ENCODE measurements around the gene NPHP4.

NPHP4 gene

DNA sequence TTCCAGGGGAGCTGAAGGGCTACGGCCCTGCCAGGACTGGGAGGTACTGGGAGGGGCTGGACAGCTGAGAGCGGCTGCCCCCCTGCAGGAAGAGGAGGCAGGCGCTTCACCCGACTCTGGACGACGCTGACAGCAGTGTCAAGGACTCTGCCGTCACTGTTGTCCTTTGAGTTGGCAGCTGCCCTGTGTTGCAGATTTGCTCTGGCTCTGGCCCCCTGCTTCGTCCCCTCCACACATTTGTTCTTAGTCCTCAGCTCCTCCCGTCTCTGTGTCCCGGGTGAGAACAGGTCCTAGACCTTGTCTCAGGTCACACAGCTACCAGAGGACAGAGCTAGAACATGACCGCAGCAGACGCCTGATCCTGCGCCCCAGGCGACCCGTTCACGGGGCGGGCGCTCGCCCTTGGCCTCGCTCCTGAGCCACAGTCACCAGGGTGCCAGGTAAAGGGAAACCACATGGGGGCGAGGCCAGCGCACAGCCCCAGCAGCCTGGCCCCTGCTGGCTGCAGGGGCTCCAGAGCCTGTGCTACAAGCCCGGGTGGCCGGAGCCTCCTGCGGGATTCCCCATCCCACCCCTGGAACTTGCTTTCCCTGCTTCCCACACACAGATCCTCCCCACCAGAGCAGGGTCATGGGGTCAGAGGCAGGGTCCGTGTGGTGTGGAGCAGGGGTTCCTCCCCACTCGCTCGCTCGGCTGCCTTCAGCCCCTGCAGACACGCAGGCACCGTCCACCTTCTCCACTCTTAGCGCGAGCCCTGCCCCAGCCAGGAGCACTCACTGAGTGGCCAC, 10.7 kb upstream of the NPHP4 start:
- no peak for DNase-seq

DNA sequence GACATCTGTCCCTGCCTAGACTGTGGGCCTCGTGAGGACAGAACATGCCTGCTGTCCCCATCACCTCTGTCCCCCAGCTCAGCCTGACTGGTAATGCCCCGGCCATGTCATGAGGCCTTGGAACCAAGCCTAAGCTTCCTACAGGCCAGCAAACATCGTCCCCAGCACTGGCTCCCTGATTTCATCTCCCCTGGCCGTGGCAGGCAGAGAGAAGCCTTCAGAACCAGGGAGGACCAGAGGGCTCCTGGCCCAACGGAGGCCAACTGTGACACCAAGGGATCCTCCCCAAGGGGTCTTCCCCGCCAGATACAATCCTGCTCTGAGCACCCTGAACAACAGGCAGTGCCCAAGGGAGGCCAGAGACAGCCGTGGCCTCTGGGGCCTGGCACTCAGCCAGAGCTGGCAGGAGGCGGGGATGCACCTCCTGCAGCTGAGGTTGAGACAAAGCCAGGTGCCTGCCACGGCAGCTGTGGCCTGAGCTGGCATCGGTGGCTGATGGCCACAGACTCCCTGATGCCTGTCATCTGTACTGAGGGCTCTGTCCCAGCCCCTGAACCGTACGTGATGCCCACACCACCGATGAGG, 9.9 kb upstream of the NPHP4 start:
- DNase-seq, result peak; percentile 87

DNA sequence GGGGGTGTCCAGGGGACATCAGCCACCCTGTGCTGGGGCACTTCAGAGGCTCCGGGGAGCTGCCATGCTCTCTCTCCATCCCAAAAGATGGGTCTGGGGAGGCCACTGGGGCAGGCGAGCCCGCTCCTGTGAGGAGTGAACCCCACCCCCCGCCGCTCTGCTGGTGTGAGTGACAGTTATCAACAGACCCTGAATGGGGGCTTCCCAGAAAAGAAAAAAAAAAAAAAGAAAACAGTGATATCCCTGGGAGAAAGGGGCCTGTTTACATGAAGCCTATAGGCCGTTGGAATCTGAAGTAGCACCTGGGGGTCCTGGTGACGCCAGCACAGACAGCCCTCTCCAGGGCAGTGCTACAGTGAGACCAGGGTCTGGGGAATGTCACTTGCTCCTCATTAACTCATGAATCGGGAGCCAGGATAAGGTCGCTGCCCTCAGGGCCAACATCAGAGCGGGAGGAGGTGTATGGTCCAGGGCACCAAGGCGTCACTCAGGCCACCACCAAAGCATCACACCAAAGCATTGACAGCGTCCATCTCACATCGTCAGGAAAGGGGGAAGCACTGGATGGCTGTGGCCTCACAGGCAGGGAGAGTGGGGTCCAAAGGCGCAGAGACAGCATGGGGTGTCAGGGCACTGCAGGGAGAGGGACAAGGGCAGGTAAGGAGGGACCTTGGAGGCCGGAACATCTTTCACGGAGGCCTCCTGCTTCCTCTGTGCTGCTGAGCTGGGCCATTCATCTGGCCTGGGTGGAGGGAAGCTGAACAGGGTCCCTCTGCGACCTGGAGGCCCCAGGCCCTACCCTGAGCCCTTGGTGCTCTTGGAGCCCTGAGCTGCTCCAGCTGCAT, 8.4 kb upstream of the NPHP4 start:
- DNase-seq, result no peak

DNA sequence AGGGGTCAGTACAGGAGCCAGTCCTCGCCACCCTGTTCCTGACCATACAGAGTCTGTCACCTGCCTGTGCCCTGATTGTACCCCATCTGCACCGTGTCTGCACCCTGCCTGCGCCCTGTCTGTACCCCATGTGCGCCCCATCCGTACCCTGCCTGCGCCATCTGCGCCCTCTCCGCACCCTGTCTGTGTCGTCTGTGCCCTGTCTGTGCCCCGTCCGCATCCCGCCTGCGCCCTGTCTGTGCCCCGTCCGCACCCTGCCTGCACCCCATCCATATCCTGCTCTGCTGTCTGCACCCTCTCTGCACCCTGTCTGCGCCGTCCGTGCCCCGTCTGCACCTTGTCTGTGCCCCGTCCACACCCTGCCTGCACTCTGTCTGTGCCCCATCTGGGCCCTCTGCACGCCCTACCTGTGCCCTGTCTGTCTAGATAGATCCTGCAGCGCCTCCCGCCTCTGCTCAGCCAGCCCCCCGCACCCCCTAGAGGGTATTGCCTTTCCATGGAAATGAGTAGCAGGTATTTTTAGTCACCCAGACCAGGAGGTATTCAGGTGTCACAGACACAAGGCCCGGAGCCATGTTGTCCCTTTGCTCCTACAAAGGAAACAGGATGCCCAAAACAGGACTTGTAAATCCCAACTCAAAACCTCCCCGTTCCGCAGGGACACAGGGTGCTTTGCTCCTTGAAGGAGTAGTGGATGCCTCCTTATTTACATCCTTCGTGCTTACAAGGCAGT, 7.7 kb upstream of the NPHP4 start:
- DNase-seq, result no peak

DNA sequence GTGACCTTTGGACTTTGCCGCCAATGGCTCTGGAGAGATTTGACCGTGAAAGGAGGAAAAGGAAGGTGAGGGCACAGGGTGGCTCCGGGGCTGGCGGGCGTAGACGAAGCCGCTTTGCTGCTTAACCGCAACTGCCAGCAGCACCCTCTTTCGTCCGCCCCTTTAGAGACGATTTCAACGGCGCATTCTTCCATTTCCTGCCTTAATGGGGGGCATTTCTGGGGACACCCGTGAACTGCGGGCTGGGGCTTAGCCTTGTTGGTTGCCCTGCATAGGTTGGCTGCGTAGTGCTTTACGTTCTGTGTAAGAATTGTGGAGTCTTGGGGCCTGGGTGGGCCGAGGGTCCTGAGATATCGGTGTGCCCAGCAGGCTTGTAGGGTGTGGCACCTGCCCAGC, 6.7 kb upstream of the NPHP4 start:
- DNase-seq, result no peak

DNA sequence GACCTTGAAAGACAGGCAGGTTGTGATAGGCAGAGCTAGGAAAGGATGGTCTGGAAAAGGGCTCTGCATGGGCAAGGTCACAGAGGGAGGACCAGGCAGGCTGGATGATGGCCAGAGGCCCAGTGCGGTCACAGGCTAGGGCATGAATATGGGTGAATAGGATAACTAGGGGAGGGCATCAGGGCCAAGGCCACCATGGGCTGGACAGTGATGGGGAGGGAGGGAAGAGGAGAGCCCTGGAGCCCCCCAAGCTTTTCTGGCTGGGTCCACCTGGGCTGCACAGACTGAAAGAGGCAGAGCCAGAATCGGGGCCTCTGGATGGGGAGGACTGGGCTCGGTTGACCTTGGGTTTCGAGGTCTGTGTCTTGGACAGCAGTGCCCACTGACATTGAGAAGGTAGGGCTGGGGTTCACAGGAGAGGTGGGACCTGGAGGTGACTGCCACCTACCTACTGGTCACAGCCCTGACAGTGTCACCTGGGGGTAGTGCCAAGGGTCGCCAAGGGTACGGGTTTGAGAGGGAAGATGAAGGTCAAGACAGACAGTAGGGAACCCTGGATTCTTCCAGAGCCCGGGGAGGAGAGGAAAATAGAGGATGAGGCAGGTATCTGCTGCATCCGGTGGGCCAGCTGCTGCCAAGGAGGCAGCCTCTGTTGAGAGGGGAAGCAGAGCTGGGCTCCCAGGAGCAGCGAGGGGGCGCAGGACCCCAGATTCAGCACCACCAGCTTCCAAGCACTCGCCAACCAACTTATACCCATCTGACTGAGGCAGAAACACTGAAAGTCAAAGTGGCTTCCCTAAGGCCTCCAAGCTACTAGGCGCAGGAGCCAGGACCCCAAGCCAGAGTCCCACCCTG, 6.1 kb upstream of the NPHP4 start:
- DNase-seq, result no peak

DNA sequence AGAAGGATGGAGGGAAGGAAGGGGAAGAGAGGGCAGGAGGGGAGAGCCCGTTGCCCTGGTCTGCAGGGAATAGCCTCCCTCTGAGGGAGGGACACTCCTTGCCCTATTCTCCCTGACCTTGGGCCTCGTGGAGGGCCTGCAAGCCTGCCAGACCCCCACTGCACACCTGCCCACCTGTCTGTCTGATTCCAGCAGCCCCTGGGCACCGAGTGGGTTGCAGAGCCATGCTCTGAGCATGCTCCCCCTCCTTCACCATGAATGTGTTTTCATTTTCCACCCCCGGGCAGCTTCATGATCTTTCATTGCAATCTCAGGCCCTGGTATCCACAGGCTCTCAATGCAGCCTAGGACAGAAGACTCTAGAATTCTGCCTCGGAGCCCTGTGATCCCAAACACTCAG, 5.1 kb upstream of the NPHP4 start:
- no peak for DNase-seq

DNA sequence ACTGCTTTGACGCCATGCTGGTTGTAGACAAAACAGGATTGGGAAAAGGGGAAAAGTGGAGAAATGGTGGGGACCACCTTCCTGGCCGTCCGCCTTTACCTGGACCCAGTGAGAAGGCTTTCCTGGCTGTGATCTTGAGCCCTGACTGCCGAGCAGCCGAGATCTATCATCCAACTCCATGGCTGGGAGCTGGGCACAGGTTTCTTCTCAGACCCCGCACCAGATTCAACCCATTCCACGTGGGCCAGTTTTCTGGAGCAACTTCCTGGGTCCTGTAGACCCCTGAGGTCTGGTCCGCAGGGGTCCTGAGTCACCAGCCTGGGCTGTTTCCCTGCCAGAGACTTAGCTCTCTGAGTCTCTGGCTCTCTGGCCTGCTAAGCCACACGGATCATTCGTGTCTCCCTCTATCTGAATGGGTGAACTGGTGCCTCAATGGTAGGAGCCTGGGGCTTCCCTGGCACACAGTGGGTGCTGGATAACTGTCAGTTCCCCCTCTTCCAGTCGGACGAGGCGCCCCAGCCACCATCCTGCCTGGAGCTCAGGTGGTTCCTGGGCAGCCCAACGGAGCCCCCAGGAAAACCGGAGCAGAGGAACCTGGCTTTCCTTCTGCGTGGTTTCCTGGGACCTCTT, 4.5 kb upstream of the NPHP4 start:
- DNase-seq, result no peak

DNA sequence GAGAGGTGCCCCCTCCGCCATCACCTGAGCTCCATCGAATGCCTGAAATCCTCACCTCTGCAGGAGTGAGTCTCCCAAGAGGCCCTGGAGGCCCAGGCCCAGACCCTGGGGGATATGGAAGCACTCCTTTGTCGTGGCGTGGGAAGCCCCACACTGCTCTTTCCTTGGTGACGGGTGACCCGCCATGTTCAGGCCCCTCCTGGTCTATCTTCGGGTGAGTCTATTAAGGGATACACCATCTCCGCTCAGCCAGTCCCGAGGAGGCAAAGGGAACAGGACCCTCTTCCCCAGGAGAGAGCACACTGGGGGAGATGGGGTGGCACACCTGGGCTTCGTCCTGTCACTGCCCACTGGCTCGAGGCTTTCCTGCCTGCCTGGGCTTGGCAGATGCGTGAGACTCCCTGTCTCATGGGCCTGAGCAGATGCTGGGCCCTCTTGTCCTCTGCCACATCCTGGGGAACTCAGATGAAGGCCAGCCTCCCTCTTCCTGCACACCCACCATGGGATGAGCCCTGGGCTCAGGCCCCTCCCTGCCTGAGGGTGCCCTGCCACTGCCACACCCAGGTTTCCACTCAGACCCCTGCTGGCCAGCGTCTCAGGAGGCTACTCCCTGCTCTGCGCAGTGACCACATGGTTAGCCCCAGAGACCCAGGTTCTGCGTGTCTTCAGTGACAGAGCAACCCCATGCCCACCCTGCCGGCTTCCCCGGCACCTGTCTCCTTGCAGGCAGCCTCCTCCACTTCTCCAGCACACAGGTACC, 3.8 kb upstream of the NPHP4 start:
- DNase-seq, result no peak

DNA sequence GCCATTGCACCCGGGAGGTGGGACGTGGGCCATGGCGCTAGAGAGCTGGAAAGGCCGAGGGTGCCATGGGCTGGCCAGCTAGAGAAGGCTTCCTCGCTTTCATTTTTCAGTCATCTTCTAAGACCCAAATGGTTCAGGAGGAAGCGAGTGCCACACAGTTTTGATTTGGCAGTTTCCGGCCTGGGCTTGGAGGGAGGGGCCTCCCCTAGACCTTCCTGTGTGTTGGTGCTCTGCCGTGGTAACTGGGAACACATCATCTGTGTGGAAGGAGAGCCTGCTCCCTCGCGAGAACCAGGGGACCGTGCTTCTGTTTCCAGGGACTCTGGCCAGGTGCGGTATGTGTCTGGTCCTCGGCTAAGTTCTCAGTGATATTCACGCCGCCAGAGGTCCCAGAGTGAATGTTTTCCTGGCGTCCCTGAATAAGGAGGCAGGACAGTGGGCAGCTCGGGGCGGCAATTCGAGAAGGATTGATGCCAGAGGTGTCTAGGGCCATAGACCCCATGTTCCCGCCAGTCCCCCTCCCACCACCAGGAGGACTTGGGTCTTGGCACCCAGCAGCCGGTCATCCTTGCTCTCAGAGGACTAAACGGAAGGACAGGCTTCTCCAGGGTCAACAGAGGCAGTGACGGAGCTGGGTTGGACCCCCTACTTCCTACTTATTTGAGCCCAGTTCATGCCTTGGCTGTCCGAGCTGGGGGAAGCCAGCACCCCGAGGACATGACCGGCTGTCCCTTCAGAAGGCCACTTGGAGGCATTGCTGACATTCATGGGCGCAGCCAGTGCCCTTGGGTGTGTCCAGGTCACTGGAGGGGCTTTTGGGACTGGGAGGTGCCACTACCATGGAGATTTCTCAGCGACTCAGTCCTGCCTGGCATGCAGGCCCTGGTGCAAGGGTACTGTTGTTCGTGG, 2.7 kb upstream of the NPHP4 start:
- no peak for DNase-seq

DNA sequence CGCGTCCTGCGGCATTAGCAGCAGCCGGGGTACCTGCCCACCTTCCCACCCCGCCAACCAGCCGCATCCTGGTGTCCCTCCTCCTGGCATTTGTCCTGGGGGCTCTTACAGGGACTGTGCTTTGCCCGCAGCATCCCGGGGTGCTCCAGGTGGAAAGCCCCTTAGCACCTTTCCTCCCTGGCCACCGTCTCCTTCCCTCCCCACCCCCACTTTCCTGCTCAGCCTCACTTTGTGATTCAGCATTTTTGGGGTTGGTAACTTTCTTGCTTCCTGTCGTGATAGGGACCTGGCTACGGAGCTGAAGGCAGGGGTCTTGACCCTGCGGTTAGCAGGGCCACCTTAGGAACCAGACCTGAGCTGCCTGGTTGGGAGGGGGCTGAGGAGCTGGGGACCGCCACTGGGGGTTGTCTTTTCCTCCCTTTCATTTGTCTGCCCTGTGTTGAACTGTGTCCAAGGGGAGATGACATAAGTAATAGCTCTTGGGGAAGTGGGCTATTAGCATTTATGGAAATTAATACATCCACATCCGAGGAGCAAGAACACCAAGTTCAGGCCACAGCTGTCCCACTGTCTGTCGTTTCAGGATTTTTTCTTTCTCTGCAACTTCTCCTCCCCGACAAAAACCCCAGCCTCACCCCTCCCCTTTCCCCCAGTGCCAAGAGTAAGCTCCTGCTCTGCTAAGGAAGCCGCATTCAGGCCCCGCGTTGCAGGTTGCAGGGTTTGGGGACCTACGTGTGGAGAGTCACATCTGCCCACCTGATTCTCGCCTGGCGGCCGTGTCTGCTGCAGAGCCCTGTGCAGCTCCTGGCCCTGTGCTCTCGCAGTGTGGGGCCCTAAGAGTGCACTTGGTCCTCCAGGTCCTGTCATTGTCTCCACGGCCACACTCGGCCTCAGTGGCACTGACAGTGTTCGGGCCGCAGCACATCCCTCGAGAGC, 1.6 kb upstream of the NPHP4 start:
- DNase-seq, result no peak

DNA sequence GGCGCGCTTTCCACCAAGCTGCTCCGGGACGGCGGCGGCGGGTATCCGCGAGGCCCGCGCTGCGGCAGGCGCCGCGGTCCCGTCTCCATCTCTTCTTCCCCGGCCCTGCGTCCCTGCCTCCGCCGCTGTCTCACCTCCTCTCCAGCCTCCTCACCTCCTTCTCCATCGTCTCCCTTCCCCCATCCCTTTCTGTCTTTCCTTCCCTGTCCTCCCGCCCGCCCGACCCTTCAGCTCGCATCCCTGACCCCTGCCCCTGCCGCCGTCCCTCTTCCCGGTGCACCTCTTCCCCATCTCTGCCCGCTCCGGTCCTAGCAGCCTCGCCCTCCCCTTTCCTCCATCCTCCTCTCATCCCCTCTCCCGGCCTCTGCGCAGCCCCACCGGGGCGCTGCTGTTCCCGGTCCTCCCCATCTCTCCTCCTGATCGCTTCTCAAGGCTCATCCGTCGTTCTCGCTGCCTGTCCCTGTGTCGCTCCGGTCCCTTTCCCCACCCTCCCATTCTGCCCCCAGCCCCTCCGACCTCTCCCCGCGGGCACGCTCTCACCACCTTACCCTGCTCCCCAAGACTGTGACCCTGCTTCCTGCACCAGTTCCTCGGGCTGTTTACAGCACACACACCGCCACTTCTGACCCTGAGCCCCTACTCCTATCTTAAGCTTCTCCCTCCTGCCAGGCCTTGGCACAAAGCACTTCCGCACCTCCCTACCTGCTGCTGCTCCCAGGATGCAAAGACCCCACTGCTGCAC, 760 bp upstream of the NPHP4 start:
- DNase-seq, result no peak

DNA sequence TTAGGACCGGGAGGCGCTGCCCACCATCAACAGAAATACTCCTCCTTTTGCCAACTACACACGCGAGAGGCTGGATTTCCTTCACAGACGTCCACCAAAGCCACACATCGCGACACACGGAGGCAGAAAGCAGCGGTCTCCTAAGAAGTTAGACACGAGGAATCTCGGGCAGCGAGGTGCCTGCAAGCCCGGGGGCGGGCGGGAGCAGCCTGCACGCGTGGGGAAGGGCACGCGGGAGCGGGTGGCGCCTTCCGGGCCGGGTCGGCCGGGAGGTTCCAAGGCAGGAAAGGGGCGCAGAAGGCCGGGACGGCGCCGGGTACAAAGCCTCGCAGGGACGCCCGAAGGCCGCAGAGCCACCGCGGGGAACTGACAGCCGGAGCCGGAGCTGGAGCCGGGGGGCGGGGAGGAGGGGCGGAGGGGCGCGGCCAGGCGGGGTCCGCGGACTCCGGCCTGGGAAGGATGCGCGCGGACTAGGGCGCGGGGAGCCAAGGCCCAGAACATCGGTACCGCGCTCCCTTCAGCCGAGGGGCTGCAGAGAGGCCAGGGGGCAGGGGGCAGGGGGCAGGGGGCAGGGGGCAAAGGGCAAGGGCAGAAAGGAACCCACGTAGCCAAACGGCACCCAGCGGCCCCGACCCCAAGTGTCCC, 722 bp downstream of the NPHP4 start:
- no peak for DNase-seq

DNA sequence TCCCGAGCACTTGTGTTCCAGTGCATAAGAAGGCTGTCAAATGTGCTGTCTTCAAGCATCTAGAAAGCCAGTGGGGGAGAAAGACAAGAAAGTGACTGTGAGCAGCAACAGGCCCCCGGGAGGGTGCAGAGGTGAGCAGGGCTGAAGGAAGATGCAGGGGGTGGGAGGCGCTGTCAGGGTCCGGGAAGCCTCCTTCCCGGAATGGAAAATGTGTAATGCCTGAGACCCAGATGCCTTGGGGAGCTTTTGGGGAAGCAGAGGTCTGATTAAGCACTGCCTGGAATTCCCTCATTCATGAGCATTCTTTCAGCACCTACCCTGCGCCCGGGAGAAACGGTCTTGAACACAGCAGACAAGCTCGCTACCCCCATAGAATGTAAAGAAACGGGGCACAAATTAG, 1.3 kb downstream of the NPHP4 start:
- no peak for DNase-seq

DNA sequence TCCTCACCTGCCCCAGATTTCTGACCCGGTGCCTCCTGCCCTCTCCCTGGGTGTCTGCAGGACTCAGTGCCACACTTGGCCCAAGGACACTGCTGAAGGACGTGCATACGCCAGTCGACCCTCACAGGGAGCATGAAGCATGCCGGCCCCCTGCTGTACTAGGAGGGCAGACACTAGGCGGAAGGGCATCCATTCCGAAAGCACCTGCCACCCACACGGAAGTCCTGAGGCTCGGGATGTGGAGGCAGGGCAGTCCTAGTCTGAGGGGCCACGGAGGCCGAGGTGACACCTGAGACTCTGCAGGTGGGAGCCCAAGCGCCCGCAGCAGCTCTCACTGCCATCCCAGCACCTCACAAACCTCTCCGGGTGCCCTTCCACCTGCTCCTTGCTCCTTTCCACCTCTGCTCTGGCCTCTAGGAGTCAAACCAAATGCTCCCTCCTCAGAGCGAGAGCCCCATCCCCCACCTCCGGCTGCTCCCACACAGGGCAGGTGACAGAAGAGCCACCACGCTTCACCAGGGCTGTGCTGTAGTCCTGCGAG, 2.4 kb downstream of the NPHP4 start:
- DNase-seq, result no peak

DNA sequence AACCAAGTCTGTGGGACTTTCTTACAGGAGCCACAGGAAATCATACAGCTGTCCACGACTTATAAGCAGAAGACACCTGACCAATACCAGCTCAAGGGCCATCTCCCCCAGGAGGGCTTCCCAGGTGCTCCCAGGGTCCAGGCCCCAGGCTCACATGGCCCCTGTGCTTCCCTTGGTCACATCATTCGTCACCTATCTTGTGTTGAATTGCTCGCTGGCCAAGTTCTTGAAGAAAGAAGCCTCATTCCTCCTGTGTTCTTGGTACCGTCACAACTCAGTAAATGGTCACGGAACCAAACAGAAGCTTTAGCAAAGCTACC, 3.0 kb downstream of the NPHP4 start:
- no peak for DNase-seq

DNA sequence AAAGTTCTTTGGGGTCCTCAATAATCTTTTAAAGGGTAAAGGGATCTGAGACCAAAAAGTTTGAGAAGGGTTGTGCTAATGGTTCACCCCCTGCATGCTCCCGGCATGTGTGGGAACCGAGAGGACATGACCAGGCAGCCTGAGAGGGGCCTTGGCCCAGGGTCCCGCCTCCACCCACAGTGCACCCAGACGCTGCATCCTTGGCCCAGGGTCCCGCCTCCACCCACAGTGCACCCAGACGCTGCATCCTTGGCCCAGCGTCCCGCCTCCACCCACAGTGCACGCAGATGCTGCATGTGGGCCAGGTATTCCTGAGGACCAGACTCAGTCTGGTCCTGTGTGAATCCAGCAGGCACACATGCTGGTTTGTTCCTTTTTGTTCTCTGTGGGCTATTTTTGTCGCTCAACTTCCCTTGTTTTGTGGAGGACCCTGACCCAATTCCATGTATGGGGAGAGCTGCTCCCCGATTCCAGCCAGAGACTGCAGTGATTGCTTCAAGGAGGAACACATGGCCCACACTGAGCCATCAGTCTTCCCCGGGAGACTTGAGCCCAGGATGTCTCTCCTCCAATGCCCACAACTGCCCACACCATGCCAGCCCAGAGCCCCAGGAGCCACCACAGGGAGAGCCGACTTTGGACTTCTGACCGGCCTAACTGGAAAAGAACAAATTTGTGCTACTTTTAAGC, 3.5 kb downstream of the NPHP4 start:
- DNase-seq, result no peak
